ENCODE results near the gene SIGLEC10.

The SIGLEC10 gene

DNA sequence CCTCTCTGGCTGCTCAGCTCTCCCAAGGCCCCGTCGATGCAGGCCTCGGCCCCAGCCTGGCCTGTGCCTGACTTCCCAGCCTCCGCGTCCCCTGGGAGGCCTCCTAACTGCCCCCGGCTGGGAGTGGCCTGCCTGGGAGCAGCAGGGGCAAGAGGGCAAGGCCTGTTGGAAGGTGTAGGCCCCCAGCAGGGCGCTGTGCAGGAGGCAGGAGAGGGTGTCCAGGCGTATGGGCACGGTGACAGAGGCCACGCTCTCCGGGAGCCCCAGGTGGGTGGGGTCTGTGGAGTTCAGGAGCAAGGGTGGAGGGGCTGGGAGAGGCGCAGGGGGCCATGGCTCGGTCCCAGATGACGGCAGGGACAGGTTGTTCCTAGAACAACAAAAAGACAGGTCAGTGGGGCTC is 28.3 kb downstream of the SIGLEC10 start:
- H3K4me3 ChIP-seq (ENCODE audit: low read depth, low read length), result no peak overlapping the region
- TF ChIP-seq CTCF (IDR thresholded peaks at IDR 0.05; ENCODE audit: insufficient read depth, low read depth, low read length, missing control alignments), result no peak
- no peak for DNase-seq (ENCODE audit: low read depth)

DNA sequence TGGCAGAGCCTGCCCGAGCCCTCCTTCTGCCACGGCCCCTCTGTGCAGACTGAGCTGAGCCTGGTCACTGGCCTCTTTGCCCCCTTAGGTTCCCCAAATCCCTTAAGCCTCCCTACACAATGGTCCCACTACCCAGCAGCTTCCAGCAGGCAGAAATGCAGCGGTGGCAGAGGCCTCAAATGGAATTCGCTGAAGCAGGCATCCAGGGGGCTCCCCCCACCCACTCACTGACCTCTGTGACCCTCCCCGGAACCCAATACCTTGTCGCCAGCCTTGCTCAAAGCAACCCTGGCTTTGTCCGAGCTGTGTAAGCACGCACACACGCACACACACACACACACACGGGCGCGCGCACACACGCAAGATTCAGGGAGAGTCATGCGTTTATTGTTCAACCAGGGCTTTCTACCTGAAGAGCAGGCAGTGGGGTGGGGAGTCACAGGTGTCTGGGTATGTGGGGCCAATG is 29.5 kb downstream of the SIGLEC10 start, which contains the start of gene LIM2:
LIM2 (minus strand) TSS at position 51 of the 466 bp plus-strand sequence. CDS start 531 bp downstream, outside the sequence.
- DNase-seq (ENCODE audit: low read depth), result no peak
- no peak for TF ChIP-seq CTCF (IDR thresholded peaks at IDR 0.05; ENCODE audit: insufficient read depth, low read depth, low read length, missing control alignments)
- no peak within 1 kb of the TSS for H3K4me3 ChIP-seq (ENCODE audit: low read depth, low read length)

DNA sequence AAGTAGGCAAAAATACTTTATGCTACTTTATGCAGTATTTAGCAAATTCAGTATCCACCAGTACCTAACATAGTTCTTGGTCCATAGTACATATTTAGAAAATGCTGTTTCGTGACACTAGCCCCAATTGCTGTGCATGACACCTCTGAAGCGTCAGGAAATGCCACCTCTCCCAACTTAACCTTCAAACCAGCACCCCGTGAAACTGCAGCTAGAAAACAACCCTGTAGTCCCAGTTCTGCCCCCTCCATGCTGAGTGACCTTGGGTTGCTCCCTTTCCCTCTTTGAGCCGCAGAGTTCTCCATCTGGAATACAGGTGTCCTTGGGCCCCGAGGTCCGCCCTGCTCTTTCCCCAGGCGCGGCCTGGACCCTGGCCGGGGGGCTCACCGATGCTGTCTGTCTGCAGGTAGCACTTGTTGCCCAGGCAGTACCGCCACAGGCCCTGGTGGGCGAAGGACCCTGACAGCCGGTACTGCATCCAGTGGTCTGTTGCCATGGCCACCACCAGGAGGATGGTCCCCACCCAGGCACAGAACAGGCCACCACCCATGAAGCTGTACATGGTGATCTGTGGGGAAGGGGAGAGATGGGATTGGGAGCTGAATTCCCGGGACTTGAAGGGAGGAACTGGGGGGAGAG is 30.4 kb downstream of the SIGLEC10 start:
- DNase-seq (ENCODE audit: low read depth), result no peak
- no peak for TF ChIP-seq CTCF (IDR thresholded peaks at IDR 0.05; ENCODE audit: insufficient read depth, low read depth, low read length, missing control alignments)
- no peak overlapping the region for H3K4me3 ChIP-seq (ENCODE audit: low read depth, low read length)

DNA sequence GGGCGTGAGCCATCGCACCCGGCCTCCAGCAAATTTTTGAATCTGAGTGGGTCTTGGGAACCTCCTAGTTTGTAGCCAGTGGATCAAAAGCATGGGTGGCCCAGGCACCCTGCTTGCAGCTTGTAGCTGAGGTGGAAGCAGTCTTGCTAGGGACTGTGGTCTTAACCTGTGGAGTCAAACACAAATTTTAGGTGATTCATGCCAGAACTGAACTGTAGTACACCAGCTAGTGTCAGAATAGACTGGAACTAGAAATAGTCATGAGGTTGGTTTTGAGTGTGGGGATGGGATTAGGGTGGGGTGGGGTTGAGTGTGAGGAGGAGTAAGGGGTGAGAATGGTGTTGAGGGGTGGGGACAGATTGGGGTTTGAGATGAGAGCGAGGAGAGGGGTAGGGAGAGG is 35.4 kb downstream of the SIGLEC10 start:
- no peak for TF ChIP-seq CTCF (IDR thresholded peaks at IDR 0.05; ENCODE audit: insufficient read depth, low read depth, low read length, missing control alignments)
- no peak overlapping the region for H3K4me3 ChIP-seq (ENCODE audit: low read depth, low read length)
- DNase-seq (ENCODE audit: low read depth), result no peak

GRCh38 chr19:51380379-51380778 is 37.1 kb downstream of the SIGLEC10 start:
- no peak overlapping the region for H3K4me3 ChIP-seq (ENCODE audit: low read depth, low read length)
- DNase-seq (ENCODE audit: low read depth), result no peak
- TF ChIP-seq CTCF (IDR thresholded peaks at IDR 0.05; ENCODE audit: insufficient read depth, low read depth, low read length, missing control alignments), result no peak

DNA sequence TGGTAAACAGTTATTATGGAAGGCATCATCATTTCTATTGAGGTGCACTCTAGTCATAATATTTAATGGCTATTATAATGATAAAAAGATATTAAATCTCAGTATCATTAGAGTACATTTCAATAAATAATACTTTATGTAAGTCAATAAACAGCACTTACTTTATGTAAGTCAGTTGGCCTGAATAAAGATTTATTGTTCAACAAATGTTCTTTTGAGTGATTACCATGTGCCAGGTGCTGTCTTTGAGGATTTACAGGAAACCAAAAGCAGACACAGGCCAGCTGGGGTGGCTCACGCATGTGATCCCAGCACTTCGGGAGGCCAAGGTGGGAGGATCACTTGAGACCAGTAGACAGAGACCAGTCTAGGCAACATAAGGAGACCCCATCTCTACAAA is 40.0 kb downstream of the SIGLEC10 start:
- DNase-seq (ENCODE audit: low read depth), result no peak
- H3K4me3 ChIP-seq (ENCODE audit: low read depth, low read length), result no peak overlapping the region
- TF ChIP-seq CTCF (IDR thresholded peaks at IDR 0.05; ENCODE audit: insufficient read depth, low read depth, low read length, missing control alignments), result no peak
